GM19395 (cell line): ENCODE data around the gene NAT8L.

ENCODE experiments used
- ATAC-seq: cut with Tn5 transposase; IDR thresholded peaks from one replicate; pipeline ENCODE4 v1.9.1; 2021; ENCODE audit warnings: mild to moderate bottlenecking, moderate library complexity; ENCODE audit not compliant: unreplicated experiment

NAT8L gene

DNA sequence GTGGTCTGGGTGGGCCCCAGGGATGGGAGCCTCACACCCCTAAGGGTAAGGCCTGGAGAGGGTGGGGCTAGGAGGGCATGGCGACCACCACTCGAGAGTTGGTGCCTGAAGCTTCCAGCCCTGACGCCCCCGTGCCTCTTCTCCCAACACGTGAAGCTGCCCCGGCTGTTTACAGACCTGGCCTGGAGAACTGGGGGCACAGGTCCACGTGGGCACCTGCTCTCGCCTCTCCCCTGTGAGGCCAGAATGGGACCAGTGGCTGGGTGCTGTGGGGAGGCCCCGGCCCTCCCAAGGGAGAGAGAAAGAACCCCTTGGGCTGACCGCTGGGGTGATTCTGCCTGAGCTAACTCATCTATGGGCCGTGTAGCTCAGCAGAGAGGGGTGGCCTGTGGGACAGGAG is 15.5 kb downstream of the NAT8L start:
- ATAC-seq = no peak

DNA sequence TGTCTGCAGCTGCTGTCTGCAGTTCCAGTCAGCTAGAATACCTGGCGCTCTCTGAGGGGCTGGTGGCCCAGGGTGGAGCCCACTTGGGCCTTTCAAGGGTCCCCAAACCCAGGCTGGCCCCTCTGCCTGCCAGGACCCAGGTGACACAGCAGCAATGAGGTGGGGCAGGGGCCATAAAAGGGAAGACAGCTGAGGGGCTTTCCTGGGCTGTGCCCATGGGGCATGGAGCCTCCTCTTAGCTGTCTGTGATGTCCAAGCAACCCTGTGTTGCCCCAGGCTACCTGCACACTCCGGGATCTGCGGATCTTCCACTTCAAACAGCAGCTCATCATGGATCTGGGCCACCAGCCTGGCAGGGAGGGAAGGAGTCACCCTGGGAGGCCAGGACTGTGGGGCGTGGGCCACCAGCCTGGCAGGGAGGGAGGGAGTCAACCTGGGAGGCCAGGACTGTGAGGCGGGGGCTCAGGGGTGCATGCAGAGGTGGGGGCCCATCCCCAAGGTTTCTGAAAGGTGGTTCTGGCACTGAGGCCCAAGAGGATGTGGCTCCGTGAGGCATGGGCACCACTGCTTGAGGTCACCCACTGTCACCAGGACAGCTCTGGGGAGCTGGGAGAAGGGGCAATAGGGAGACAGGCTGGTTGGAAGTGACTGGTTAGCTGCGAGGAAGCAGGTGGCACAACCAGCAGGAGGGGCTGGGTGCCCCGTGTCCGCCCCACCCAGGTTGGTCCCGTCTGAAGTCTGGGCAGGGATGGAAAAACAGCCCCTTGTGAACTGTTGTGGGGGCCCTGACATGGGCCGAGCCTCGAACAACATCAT is 16.3 kb downstream of the NAT8L start:
- no peak for ATAC-seq

DNA sequence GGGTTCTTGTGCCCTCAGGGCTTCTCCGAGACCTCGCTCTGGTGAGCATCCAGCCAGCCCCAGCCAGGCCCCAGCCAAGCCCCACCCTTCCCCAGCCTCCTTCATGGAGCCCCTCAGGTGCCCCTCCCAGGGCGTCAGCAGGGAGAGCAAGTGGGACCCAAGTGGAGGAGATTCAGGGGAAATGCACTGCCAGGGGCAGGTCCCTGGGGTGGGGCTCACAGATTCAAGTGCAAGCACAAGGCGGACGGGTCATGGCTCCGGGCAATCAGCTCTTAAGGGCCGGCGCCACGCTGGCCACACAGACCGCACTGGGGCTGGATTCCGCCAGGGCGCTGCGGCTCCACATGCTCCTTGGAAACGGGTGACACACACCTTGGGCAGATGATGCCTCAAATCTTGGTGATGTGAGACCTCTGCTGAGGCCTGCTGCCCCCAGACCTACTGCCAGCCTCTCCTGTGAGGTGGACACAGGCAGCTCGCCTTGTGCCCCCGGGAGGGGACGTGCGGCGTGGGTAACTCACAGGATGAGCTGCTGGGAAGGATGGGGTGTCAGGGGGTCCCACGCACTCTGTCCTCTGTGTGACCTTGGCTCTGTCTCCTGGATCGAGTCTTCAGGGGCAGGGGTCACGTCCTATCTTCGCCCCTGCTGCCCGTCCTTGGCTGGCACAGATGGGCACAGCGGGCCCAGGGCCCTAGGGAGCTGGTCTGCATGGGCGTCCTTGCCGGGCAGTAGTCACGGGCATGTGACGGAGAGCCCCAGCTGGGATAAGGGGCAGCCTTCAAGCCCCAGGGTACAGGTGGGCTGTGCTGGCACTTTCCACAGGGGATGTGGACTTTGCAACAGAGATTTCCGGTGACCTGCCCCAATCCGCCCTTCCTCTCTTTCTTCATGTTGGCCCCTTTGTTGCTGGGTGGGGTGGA is 17.1 kb downstream of the NAT8L start:
- no peak for ATAC-seq

DNA sequence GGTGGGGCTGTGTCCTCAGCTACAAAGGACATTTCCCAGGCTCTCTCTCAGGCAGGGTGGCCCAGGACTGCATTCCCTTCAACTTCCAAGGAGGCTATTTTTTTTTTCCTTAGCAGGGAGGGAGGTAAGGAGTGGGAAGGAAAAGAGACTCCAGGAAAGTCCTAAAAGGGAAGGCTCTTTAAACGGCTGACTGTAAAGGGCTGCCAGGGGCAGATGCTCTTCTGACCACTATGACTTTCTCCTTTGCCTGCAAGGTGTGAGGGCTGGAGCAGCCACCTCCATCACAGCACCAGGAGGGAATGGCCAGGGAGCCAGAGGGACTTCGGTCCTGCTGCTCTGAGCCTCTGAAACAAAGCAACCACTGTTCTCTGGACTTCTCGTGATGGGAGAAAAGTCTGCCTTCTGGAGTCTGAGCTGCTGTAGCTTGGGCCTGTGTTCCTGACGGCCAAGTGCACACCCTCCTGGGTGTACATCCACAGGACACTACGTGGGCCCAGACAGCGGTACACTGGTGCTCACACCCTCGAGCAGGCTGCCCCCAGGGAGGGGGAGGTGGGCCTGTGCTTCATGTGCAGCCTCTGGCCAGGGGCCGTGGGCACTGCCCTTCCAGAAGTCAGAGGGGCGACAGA is 17.9 kb downstream of the NAT8L start:
- no peak for ATAC-seq

DNA sequence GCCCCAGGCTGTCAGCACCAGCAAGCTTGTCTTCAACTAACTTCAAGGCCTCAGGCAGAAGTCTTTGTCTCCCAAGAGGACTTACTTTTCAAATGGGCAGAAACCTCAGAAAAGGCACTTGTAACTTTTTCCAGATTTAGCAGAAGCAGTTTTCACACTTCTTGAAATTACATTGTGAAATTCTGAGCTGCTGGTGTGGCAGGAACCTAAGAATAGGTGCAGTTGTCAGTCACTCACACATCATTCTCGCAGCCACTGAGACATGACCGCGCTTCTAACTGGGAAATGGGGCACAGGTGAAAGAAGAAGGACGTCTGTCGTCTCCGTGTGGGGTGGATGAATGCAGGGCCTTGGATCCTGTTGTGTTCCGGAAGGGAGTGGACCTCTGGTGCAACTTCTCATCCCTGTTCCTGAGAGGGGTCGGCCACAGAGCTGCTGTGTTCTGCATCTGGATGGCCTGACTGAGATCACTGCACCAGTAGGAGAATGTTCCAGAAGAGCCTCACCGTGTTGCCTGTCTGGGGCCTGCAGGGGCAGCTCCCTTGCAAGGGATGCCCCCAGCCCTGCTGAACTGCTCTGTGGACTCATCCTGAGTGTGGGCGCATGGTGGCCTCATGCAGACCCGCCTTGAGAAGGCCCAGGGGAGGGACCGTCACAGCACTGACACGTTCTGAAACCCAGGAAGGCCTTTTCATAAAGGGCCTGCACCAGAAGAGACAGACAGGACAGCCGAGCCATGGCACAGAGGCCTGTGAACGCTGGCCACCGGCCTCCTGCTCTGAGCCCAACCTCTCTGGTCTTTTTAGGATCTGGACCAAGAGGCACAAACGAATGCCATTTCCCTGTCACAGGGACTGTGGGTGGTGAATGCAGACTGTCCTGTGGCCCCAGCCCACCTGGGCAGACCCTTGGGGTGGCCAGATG is 18.7 kb downstream of the NAT8L start:
- ATAC-seq = no peak

DNA sequence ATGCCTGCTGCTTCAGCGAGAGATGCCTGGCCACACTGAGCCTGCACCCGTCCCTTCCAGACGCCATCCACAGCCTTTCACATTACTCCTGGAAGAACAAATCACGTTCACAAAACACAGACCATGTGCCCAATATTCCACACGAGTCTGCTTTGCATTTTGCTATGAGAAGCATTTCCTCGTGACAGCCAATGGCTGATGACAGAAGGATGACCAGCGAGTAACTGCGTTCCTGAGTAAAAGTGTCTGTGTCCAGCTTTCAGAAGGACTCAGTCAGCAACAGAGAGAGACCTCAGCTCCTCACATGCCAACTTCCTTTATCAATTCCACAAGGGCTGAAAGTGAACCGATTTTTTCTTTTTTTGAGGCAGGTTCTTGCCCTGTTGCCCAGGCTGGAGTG is 19.5 kb downstream of the NAT8L start:
- ATAC-seq = no peak

DNA sequence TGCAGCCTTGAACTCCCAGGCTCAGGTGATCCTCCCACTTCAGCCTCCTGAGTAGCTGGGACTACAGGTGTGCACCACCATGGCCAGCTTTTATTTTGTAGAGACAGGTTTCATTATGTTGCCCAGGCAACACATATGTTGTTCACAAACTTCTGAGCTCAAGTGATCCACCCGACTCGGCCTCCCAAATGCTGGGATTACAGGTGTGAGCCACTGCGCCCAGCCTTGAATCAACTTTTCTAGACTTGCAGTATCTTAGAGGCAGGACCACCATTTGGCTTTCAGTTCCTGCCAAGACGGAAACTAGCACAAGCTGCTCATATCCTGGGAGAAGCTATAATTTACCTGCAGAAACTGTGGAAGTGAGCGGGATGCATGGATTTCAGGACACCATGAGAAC is 19.9 kb downstream of the NAT8L start:
- no peak for ATAC-seq

DNA sequence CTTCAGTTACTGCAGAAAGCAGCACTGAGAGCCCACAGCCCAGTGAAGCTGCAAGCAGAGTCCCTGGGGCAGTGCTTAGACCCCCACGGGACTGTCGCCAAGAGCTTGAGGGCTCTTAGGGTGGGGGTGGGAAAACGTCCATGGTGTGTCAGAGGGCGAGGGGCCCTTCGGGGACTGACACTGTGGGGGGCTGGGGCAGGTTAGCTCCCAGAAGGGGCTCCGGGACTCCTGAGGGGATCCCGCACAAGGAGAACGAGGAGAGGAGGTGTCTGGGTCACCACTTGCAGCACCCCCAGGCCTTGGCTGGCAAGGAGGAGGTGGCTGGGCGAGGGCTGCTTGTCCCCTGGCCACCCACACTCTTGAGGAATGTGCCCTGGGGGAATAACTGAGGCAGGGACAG is 20.8 kb downstream of the NAT8L start:
- ATAC-seq = no peak

DNA sequence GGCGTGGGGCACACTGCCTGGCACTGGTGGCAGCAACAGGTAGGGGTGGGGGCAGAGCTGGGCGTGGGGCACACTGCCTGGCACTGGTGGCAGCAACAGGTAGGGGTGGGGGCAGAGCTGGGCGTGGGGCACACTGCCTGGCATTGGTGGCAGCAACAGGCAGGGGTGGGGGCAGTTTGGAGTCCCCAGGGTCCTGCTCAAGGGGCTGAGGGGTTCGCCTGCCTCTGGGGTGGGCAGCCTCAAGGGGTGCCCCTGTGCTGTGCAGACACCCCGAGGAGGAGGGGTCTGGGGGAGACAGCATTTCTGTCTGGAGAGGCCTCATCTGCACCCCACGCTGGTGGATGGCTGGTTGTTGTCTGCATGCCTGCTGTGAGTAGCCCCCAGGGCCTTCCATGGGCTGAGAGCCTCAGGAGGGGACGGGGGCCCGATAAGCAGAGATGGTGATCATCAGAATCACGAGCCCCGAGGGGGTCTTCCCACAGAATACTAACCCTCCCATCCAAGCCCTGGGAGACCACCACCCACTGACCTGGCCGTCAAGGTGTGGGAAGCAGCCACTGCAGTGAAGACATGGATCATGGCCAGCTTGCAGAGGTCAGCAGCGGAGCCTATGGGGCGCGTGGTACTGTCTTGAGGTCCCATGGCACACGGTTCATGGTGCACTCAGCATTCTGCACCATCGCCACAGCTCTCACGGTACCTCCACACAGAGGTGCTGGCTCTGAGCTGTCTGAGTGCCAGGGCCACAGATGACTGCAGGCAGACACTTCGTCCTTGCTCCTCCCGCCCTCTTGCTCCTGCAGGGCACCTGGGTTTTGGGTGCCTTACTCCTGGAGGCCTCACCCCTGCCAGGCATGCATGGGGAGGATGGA is 21.5 kb downstream of the NAT8L start:
- ATAC-seq = no peak

DNA sequence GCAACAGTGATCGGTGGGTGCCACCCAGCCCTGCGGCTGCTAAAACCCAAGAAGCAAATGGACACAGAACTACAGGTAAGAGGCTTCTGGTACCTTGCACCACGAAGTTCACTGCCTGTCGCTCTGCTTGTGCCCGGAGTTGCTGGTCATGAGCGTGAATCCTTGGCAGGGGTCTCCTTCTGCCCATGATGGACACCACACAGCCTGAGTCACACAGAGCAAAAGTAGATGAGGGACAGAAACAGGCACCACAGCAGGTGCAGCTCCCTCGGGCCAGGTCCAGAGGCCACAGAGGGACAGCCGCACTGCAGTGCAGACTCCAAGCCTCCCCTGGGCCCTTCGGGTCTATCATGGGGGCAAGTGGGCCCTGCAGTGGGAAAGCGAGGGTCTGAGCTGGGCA is 22.4 kb downstream of the NAT8L start:
- ATAC-seq = no peak

DNA sequence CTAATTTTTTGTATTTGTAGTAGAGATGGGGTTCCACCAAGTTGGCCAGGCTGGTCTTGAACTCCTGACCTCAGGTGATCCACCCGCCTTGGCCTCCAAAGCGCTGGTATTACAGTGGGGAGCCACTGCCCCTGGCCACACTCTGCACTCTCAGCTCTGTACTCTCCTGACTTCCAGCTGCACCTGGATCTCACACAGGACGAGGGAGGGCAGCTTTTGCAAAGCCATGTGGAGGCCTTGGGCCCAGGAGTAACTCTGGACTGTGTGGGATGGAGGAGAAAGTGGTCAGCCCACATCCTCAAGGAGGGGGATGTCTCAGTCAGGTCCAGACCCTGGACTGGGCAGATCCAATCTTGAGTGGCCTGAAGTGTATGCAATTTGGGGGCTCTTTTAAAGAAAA is 23.0 kb downstream of the NAT8L start:
- ATAC-seq = no peak

DNA sequence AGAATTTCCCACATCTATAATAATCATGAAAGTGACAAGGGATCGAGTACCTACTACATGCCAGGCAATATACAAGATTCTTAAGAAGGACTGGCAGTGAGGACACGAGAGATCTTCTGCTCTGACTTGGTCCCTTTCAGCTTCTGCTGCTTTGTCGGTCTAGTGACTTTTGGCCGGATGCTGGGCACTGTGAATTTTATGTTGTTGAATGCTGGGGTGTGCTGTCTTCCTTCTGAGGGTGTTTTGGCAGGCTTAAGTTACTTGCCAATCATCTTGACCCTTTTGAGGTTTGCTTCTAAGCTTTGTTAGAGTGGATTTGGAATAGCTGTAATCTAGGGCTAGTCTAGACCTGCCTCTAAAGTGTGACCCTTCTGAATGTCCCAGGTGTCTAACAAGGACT is 23.5 kb downstream of the NAT8L start:
- no peak for ATAC-seq

DNA sequence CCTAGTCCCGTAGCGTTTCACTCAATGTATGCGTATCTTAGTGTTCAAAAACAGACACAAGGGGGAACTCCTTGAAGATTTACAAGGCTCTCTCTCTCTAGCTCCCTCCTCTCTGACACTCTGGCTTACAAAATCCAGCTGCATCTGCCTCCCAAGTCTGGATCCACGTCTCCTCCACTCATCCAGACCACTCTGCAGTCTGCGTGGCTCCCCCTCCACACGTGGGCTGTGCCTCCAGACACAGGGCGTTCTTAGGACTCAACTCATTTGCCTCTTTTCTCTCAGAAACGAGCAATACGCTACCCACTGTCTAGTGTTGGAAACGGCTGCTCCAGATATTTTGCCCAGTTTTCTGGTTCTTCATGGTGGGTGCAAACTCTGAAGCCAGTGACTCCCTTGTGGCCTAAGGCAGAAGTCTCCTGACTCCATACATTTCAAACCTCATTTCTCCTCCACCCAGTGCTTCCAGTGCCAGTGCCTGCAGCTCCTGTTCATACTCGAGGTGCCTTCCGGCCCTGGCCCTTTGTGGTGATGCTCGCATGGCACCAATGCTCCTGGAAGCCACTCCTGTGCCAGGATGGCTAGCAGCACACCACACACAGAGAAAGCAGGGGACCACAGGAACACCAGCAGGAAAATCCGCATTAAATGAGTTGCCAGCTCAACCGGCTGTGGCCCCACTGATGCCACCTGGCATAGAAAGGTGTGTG is 24.1 kb downstream of the NAT8L start:
- no peak for ATAC-seq

DNA sequence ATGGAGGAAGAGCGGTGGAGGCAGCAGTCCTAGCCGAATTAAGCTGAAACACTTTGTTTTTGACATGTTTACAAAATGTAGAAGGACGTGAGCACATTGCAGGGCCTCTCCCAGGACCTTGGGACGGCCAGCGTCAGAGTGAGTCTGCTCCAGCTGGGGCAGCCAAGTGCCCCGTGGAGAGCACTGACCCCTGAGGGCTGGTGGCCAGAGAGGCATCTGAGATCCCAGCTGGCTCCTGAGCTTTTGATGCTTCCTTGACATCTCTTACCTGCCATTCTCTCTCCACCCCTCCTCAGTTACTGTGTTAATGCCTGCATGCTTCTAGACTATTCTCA is 24.7 kb downstream of the NAT8L start:
- no peak for ATAC-seq

DNA sequence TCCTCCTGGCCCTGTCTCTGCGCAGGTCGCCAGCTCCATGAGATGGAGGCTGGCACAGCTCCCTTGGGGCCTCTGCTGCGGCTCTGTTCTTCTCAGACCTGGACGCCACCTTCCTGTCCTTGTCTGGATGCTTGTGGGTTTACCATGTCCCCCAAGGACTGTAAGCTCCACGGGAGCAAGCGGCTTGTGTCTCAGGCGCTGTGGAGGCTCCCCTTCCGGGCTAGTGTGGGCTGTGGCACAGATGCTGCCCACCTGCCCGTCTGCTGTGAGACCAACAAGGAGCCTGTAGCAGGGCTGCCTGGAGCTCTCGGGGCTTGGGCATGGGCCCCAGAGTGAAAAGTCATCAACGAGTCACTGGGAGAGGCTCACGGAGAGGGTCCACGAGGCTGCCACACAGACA is 25.2 kb downstream of the NAT8L start:
- no peak for ATAC-seq

DNA sequence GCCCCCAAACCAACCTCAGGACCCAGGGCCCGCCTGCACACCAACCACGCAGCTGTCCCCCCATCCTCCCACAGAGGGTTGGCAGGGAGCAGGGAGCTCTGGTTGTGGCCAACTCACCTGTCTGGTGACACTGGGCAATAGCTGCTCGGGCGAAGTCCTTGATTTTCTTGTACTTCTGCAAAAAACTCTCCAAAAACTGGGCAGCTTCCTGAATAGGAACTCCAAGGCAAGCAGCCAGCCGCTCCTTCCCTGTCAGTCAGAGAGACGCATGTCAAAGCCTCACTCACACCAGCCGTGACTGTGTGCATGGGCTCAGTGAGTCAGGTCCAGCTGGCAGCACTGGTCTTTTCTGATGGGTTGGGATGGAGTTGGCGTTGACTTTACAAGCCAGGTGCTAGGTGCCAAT is 26.4 kb downstream of the NAT8L start:
- no peak for ATAC-seq

DNA sequence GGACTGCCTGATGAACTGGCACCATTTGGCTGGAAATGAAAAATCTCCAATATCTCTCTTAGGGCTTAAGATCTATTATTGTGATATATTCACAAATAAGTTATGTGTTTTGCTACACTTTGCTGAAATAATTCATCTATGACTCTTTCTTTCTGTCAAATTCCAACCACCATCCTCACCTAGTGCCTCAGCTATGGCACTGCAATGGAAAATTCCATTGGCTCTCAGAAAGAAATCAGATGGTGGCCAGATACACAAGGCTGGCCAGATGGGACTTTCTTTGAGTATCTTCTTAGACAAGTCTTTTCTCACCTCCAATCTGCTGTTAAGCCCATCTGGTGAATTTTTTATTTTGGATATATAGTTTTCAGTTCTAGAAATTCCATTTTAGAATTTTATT is 28.0 kb downstream of the NAT8L start:
- ATAC-seq = no peak

DNA sequence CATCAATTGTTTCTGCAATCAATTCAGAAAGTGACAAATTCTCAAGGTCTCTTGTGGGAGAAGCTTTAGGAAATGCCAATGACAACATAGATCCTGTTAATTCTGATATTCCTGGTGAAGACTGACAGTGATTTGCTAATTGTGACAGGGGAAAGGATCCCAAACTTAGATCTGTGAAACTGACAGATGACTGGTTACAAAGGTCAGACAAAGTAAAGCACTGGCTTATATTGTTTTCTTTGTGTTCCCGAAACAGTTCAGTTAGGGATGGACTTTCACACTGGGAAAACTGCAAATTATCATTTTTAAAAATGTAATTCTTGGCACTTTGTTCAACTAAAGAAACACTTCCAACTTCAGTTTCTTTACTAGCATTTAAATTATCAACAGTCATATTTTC is 30.1 kb downstream of the NAT8L start:
- ATAC-seq = no peak

DNA sequence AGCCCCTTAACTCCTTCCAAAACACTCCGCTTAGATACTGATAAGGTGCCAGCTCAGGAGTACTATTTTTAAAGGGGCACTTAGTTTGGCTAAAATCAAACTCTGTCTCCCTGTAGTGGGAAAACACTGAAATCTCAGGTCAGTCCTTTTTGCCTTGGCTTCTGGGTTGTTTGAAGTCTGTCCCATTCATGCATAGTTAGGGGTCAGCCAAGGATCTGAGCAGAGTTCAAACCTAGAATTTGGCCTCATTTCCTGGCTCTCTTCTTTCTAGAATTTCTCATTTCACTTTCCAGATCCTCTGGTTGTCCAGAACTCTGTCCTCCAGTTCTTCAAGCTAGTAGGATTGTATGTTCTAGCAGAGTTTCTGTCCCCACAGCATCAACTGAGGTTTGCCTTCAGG is 31.5 kb downstream of the NAT8L start:
- ATAC-seq = no peak
